ENCODE data around the gene DOCK4. TPM values are rescaled to one million over a fixed set of nuclear protein-coding genes. Genes with fewer than 3 reads are reported as not detected.

The DOCK4 gene
- total and polyA plus RNA-seq, 2 of the 8 experiments (the other 6 are each of a cell fraction or from before 2014, with no cell fraction given): 5.1 to 23.6 TPM

- no peak overlapping the region for H4K8ac ChIP-seq (ENCODE audit: extremely low read depth, insufficient read depth, low read length)
- no peaks in the 10 kb centered on the region for H3K27me3 ChIP-seq (replicated peaks in 1 of 4; ENCODE audit: control insufficient read depth in 3 of 4, extremely low read depth in 1 of 4, insufficient read depth in 3 of 4, low read length in 3 of 4)
- FAIRE-seq (no peak), DNase-seq (ENCODE audit: low read depth in 1 of 2, low spot score in 2 of 2) (no peak)
- no peak overlapping the region for H2BK5ac ChIP-seq (ENCODE audit: low read depth, low read length)
- no peaks in the 10 kb centered on the region for H4K20me1 ChIP-seq (replicated peaks in 1 of 2; ENCODE audit: control insufficient read depth in 1 of 2, insufficient read depth in 2 of 2, low read length in 2 of 2)
- no peak overlapping the region for H4K5ac ChIP-seq (ENCODE audit: insufficient read length, low read depth, low read length)
- no peak for TF ChIP-seq TAF7 (optimal IDR thresholded peaks at IDR 0.05; ENCODE audit: borderline replicate concordance, low read depth, low read length)
- no peak for TF ChIP-seq ASH2L (IDR thresholded peaks at IDR 0.05; ENCODE audit: low read length)
- TF ChIP-seq CHD1 (IDR thresholded peaks at IDR 0.05; ENCODE audit: low read depth, low read length): no peak
- TF ChIP-seq JUN (IDR thresholded peaks at IDR 0.05; ENCODE audit: low read depth, low read length): no peak
- TF ChIP-seq SP1 (IDR thresholded peaks at IDR 0.05; ENCODE audit: low read depth, low read length): no peak
- TF ChIP-seq GTF2F1 (IDR thresholded peaks at IDR 0.05; ENCODE audit: borderline replicate concordance, low read depth, low read length): no peak
- TF ChIP-seq E2F6 (IDR thresholded peaks at IDR 0.05): no peak
- no peak for TF ChIP-seq EGR1 (IDR thresholded peaks at IDR 0.05; ENCODE audit: borderline replicate concordance, low read depth, low read length)
- no peak for TF ChIP-seq ZNF274 (IDR thresholded peaks at IDR 0.05; ENCODE audit: borderline replicate concordance, extremely low read depth, low read length)
- no peak for TF ChIP-seq RXRA (IDR thresholded peaks at IDR 0.05; ENCODE audit: insufficient read depth, low read depth, low read length)
- no peak for TF ChIP-seq RBBP5 (IDR thresholded peaks at IDR 0.05; ENCODE audit: borderline replicate concordance, low read depth, low read length)
- TF ChIP-seq TAF1 (IDR thresholded peaks at IDR 0.05; ENCODE audit: low read depth, low read length): no peak
- no peak for TF ChIP-seq TBP (IDR thresholded peaks at IDR 0.05; ENCODE audit: low read depth, low read length)
- no peak overlapping the region for H2BK20ac ChIP-seq (ENCODE audit: low read length)
- H3K23me2 ChIP-seq (ENCODE audit: low read depth, low read length): no peaks in the 10 kb centered on the region
- no peak overlapping the region for H3K18ac ChIP-seq (ENCODE audit: extremely low read depth, low read length)
- H3K4me1 ChIP-seq (replicated peaks in 1 of 4; ENCODE audit: control insufficient read depth in 3 of 4, insufficient read depth in 4 of 4, low read length in 3 of 4): no peaks in the 10 kb centered on the region; a peak in 1 of 7 replicates
- H3K14ac ChIP-seq (ENCODE audit: insufficient read length): no peak overlapping the region
- H3K4ac ChIP-seq (replicated peaks; ENCODE audit: insufficient read length, low read depth, low read length): no peak overlapping the region
- H2AK5ac ChIP-seq (ENCODE audit: low read depth, low read length): no peak overlapping the region
- no peak overlapping the region for H2AFZ ChIP-seq (ENCODE audit: low read length)
- no peaks in the 10 kb centered on the region for H3K79me2 ChIP-seq (ENCODE audit: control insufficient read depth in 1 of 2, insufficient read depth in 2 of 2, low read length in 2 of 2)
- H3K79me1 ChIP-seq (ENCODE audit: low read depth, low read length): no peaks in the 10 kb centered on the region
- WGBS, 2 experiments (ENCODE audit: extremely low coverage in 1 of 2, insufficient coverage in 1 of 2, insufficient read length in 1 of 2, insufficient replicate concordance in 2 of 2, low coverage in 1 of 2, low lambda C conversion rate in 2 of 2, missing lambda C conversion rate in 1 of 2): 84% methylated on average over 1 of the region's 1 CpG; no CpG with 5 or more reads in 1 of the 2 experiments
- no peak overlapping the region for H3K23ac ChIP-seq (ENCODE audit: insufficient read length)
- no peak overlapping the region for H3K4me3 ChIP-seq (ENCODE audit: extremely low read depth in 1 of 4, insufficient read depth in 2 of 4, low read depth in 3 of 4, low read length in 4 of 4)
- H3K27ac ChIP-seq (ENCODE audit: low read depth, low read length): no peak overlapping the region
- ChIA-PET CTCF (ENCODE audit: partially characterized antibody) (no interaction called here), POLR2A (ENCODE audit: partially characterized antibody) (no interaction called here)
- no peak overlapping the region for H4K91ac ChIP-seq (replicated peaks; ENCODE audit: insufficient read length, low read length)
- no peaks in the 10 kb centered on the region for H3K9me3 ChIP-seq (ENCODE audit: insufficient read depth in 2 of 2, low read depth in 1 of 2, low read length in 1 of 2)
- H2BK120ac ChIP-seq (replicated peaks; ENCODE audit: low read depth, low read length): no peak overlapping the region
- H3K36me3 ChIP-seq (ENCODE audit: control insufficient read depth in 2 of 4, insufficient read depth in 4 of 4, low read length in 3 of 4): no peaks in the 10 kb centered on the region
- H3K4me2 ChIP-seq (ENCODE audit: insufficient read depth in 1 of 2, low read depth in 2 of 2, low read length in 2 of 2): no peak overlapping the region
- no peak overlapping the region for H2BK12ac ChIP-seq (ENCODE audit: low read depth, low read length)
- no peak overlapping the region for H3K56ac ChIP-seq (replicated peaks; ENCODE audit: insufficient read length, low read depth, low read length)
- no peak overlapping the region for H2BK15ac ChIP-seq (ENCODE audit: low read length)
- H3K9ac ChIP-seq (replicated peaks in 1 of 4; ENCODE audit: extremely low read depth in 1 of 4, low read depth in 3 of 4, low read length in 3 of 4): no peak overlapping the region
Measured at GRCh38 chr7:111920329-111920728, 285.9 kb downstream of the DOCK4 start.

Measured in H1 (cell line).